Measurements from ENCODE around the gene ACSS2. TPM values are rescaled to one million over a fixed set of nuclear protein-coding genes. Genes with fewer than 3 reads are reported as not detected.

ACSS2 gene
- total and polyA plus RNA-seq, 2 experiments from 2014 or later: 26.1 to 49.3 TPM

- H3K27me3 ChIP-seq (ENCODE audit: insufficient read depth): no peaks in the 10 kb centered on the region
- no peaks in the 10 kb centered on the region for H3K4me1 ChIP-seq (ENCODE audit: insufficient read depth)
- H3K36me3 Mint-ChIP-seq (ENCODE audit: low read depth): no peaks in the 10 kb centered on the region
- H2AFZ ChIP-seq: no peak overlapping the region
- ATAC-seq (no peak), DNase-seq (ENCODE audit: low spot score) (no peak)
- no peaks in the 10 kb centered on the region for H3K9me2 ChIP-seq (ENCODE audit: insufficient read depth)
- no peaks in the 10 kb centered on the region for H3K79me2 ChIP-seq (replicated peaks; ENCODE audit: insufficient read depth)
- H4K20me1 ChIP-seq (replicated peaks; ENCODE audit: insufficient read depth): no peaks in the 10 kb centered on the region
- no peak overlapping the region for H3K4me2 ChIP-seq
- no peaks in the 10 kb centered on the region for H3K9me3 Mint-ChIP-seq
- H3K27ac Mint-ChIP-seq: no peak overlapping the region
- no peaks in the 10 kb centered on the region; the same call in none of the 3 replicates for H3K4me1 Mint-ChIP-seq
- H3K4me3 Mint-ChIP-seq: no peak overlapping the region
- peaks cover 5% of the 10 kb centered on the region for H3K27me3 Mint-ChIP-seq (ENCODE audit: insufficient read depth, low read depth, poor library complexity)
- no peak overlapping the region for H3K27ac ChIP-seq (ENCODE audit: low read depth)
- H3F3A ChIP-seq (replicated peaks; ENCODE audit: low read depth): 0 out of 2 replicates have a peak, but pooled peaks cover 2% of the 10 kb centered on the region
- H3K36me3 ChIP-seq (ENCODE audit: insufficient read depth): no peaks in the 10 kb centered on the region
- no peak overlapping the region for H3K4me3 ChIP-seq
- TF ChIP-seq CREB1 (CRISPR knock-in tag; IDR thresholded peaks at IDR 0.05; ENCODE audit: low read depth): no peak
- TF ChIP-seq CTCF (conservative IDR thresholded peaks at IDR 0.05; ENCODE audit: low read depth in 2 of 2): no peak
- no peak for TF ChIP-seq NANOG (IDR thresholded peaks at IDR 0.05; ENCODE audit: borderline replicate concordance)
- no peak for TF ChIP-seq ZNF462 (CRISPR knock-in tag; IDR thresholded peaks at IDR 0.05)
- no peak for TF ChIP-seq ZNF114 (CRISPR knock-in tag; IDR thresholded peaks at IDR 0.05)
- TF ChIP-seq EZH2phosphoT487 (IDR thresholded peaks at IDR 0.05; ENCODE audit: unreplicated experiment): no peak
- no peak for TF ChIP-seq ZNF331 (CRISPR knock-in tag; IDR thresholded peaks at IDR 0.05; ENCODE audit: low read depth)
- TF ChIP-seq EZH2 (IDR thresholded peaks at IDR 0.05; ENCODE audit: low read depth, unreplicated experiment): no peak
- no peak for TF ChIP-seq ETS1 (IDR thresholded peaks at IDR 0.05)
- TF ChIP-seq POLR2AphosphoS5 (IDR thresholded peaks at IDR 0.05; ENCODE audit: low read depth): no peak
- TF ChIP-seq JUNB (IDR thresholded peaks at IDR 0.05; ENCODE audit: unreplicated experiment): no peak
- no peak for TF ChIP-seq STAT1 (IDR thresholded peaks at IDR 0.05; ENCODE audit: unreplicated experiment)
- TF ChIP-seq REST (IDR thresholded peaks at IDR 0.05; ENCODE audit: unreplicated experiment): no peak
Observed at GRCh38 chr20:34971561-34972235, 95.3 kb downstream of the ACSS2 start.

Data from GM23338 (cell line).